NK-92 (cell line): ENCODE results near the gene BMAL1.
"Not testable (repeated sequence)": the region's sequence is repeated elsewhere in the genome, so short reads cannot be mapped to it uniquely, and the experiment has no call there.

Experiments used
- DNase-seq: peaks from one replicate; lab custom pipeline; 2025; ENCODE audit not compliant: unreplicated experiment; lab: John Stamatoyannopoulos, UW

The BMAL1 gene

DNA sequence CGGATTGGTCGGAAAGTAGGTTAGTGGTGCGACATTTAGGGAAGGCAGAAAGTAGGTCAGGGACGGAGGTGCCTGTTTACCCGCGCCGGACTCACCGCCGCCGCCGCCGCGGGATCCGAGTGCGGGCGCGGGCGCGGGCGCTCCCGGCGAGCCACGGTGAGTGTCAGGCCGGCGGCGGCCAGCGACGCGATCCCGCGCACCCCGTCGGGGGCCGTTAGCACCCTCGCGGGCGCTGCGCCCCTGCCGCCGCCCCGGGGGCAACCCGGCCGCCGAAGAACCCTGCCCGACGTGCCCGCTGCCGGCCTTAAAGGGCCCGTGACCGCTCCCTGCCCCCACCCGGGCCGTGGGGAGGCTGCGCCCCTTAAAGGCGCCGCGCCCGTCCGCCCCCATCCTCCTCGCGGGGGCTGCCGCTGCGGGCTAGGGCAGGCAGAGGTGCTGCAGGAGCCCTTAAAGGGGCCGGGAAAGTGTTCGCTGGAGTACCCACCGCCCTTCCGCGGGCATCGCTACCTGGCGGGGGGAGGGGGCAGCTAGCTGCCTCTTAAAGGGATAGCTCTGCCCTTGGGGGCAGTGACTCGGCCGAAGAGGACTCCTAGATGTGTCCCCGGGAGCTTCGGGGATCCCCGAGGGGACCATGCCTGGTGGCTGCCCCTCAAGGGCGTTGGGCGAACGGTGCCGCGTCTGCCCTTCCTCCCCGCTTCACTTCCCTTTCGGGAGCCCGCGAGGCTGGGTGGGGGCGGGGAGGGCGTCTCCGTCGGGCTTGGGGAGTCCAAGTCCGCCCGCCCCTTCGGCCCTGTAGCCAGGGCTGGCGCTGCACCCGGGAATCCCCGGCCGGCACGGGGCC lies at the start of gene BMAL1:
Gene BMAL1 (plus strand): TSS at position 23 of the 841 bp plus-strand sequence. CDS start 76,519 bp downstream, outside the sequence.
- DNase-seq, result no peak

DNA sequence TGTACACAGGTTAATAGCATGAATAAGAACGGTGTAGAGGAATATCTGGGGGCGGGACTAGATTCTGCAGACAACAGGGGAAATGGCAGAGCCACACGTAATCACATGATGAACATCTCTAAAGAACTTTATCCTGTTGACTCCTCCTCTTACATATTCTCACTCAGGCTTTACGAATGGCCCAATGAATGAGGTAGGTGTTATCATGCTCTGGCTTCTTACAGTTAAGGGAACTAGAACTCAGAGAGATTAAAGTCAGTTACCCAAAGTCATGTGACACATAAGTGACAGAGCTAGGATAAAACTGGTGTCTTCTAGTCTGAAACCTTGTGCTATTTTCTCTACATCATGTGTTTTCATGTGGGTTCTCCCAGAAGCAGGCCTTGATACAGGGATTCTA lies 49.0 kb upstream of the BMAL1 start:
- no peak for DNase-seq

DNA sequence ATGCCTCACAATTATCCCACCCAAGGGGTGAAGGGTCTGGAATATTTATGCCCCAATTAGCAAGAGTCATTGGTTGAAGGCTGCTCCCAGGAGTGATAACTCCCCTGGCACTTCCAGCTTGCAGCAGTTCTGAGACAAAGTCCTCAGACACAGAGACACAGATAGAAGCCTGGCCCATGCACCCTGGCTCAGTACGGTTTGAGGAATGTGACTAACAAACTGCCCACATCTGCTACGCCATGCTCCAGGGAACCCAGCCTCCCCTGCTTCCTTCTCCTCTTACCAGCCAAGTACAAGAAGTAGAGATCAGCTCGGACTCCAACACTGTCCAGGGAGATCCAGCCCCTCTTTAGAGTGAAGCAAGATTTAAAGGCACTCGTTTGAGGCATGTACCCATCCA lies 48.5 kb upstream of the BMAL1 start:
- DNase-seq, result no peak

DNA sequence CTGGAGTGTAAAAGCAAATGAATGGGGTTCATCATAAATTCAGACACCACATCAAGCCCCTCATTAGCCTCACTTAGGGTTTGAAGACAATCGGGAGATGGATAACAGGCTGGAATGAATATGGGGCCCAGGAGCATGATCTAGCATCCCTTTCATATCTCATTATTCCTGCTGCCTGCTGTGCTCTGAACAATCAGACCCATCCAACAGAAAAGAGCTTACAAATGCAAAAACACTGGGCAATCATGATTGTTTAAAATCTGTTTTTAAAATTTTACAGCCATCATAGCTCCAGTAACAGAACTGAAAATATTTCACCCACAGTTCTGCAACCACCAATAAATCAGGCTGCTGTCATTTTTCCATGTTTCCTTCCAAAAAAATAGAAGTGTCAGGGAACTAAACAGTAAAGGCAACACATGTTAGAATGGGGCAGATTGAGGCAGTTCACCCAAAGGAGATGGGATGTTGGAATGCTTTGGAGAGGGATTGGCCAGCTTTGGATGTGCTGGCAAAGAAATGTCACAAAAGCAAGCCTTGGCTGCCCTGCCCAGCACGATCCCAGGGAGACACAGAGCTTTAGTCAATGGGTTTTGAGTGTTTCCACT lies 47.8 kb upstream of the BMAL1 start:
- no peak for DNase-seq

DNA sequence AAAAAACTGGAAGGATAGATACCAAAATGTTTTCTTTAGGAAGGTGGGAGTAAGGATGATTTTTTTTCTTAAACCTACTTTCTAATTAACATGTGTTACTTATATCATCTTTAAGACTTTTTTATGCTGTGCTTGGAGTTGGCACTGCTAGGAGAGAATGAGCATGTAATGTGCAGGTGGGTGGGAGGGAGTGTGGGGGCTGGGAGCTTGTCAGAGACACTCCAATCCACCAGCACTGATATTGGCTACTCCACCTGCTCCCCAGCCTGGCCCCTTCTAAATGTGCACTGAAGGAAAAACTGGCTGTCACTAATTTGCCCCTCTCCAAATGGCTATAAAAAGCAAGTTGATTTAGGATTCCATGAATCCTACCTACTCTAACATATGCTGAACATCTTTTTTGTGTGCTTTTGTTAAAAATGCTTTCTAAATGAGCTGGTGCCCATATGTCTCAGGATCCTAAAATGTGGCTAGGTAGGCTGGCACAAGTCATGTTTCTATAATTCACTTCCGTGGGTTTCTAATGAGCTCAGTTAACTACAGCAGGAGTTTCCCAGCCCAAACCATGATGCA lies 44.3 kb upstream of the BMAL1 start:
- no peak for DNase-seq

DNA sequence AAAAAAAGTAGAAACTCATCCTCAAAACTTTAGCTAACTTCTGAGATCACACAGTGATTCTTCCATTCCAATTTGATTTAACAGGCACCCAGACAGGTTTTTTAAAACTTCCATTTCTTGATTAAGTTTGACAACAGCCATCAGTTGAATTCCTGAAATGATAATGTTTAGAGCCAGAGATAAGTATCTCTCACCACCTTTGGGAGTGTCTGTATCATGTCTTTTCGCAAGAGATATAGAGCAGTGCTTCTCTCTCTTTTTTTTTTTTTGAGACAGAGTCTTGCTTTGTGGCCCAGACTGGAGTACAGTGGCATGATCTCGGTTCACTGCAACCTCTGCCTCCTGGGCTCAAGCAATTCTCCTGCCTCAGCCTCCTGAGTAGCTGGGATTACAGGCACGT lies 41.7 kb upstream of the BMAL1 start:
- DNase-seq, result no peak

DNA sequence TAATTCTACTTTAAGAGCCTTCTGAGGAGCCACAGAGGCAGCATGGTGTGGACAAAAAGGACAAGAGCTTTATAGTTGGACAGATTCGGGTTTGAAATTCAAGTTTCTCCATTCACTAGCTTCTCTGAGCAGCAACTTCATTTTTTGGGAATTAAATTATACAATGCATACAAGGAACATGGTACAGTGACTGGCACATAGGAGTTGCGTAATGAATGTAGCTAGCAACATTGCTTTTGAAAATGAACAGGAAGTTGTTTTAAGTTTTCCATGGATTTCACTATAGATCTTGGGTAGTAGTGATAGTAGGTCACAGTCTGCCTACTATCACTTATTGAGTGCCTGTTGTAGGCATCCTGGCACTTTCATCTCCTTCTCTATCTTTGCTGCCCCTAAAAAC lies 41.0 kb upstream of the BMAL1 start:
- DNase-seq, result no peak

DNA sequence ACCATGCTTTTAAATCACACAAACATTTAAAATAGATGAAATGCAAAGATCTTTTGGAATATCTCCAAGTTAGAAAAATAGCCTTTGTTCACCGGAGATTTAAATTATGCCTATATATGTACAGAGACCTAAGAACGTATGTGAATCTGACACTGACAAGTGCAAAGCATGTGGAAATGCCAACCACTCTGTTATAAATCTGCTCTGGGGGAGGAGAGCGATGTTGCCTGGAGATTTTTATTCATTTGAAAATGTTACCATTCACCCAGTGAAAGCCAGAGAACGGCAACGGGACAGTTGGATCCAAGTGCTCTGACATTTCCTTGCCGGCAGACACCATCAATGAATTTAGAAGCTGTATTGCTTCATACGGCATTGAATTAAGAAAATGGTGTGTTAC lies 39.8 kb upstream of the BMAL1 start:
- DNase-seq, result no peak

DNA sequence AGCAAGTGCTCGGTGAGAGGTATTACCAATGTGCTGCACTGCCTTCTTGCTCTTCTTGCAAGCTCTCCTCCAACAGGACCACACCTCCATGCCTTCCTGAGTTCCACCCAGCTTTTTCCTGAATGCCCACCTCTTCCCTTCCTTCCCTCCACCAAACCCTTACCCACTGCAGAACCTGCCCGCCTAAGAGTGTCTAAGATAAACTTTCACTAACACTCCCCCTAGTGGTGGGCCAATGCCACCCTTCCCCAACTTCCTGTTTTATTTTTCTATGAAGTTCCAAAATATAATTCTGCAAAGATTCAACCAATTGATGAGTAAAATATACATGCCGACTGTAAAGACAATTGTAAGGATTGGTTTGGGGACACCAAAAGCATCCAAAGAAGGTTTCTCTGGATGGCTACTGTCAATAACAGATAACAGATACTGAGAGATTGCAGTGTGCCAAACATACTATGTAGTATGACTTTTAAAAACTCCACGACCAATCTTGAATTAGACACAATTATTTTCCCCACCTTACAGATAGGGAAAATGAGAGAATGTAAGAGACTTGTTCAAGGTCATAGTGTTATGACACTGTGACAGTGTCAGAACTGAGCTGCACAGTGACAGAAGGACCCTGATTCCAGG lies 38.6 kb upstream of the BMAL1 start:
- DNase-seq, result no peak

DNA sequence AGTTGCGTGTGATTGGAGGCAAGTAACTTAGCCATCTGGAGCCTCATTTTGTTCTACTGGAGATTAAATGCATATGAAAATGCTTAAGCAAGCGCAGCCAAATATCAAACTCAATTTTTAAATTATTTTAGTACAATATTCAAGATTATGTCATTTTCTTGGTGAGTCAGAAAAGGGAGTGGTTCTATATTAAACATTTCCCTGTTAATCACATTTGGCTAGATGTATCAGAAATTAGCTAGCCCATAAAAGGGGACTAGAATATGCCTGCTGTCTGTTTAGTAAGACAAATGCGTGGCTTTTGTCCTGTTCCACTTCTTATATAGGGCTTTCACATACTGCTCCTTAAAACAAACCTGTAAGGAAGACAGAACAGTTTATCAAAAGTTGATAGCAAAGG lies 35.0 kb upstream of the BMAL1 start:
- no peak for DNase-seq

DNA sequence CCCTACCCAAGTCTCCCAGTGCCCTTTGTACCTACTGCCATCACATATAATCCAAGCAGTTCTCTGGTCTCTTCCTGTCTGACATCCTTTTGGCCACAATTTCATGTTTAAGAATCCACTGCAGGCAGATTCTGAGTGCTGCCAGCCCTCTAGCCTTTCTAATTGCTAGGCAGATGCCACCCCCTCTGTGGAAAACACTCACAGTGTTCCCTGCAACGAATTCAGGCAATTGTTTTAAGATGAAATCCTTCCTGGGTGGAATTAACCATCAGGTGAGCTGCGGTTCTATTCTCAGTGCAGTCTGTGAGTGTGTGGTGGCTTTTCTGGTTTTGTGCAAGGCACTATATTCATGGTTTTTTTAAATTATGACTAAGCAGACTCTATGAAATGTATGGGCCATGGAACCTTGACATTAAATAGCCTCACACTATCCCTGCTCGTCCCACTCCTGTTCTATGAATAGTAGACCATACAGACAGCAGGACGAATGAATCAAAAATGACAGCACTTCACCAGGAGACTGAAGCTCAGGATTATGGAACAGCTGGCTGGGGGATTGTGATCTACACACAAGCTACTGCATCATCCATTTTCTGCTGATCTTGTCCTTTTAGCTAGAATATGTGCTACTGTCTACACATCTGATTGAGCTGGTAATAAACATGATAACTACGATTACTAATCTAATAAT lies 29.8 kb upstream of the BMAL1 start:
- no peak for DNase-seq

DNA sequence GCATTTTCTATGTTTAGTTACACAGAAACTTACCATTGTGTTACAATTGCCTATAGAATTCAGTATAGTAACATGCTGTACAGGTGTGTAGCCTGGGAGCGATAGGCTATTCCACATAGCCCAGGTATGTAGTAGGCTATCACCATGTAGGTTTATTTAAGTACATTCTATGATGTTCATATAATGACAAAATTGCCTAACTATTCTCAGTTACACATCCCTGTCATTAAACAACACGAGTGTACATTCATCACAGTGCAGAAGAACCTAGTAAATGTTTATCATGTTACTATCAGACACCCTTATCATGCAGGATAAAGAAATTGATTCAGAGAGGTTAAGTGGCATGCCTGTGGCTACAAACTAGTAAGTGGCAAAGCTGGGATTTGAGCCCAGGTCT lies 28.4 kb upstream of the BMAL1 start:
- no peak for DNase-seq

DNA sequence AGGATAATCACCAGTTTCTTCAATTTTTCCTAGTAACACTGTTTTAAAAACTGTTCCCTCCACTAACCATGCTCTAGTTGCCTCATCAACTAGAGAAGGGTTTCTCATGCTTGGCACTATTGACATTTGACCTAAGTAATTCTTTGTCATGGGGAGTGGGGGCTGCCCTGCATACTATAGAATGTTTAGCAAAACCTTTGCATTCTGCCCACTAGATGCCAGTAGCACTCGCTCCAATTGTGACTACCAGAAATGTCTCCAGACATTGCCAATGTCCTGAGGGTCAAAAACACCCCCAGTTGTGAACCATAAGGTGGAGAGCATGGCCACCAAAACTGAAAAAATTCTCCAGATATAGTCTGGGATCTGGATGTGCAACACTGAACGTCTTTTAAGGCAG lies 27.6 kb upstream of the BMAL1 start:
- DNase-seq, result no peak

DNA sequence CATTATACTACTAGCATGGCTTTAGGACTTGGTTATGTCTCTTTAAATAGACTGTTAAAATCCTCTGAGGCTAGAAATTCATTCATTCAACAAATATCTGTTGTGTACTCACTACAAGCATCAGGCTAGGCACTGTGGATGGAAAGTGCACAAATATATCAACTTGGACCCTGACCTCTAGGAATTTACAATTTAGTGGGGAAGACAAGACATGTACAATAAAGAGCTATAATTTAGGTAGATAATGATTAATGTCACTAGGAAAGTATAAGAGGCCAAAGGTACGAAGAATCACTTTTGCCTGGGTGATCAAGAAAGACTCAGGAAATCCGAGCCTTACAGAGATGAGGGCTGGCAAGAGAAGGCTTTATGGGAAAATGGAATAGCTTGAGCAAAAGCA lies 25.6 kb upstream of the BMAL1 start:
- DNase-seq, result no peak

DNA sequence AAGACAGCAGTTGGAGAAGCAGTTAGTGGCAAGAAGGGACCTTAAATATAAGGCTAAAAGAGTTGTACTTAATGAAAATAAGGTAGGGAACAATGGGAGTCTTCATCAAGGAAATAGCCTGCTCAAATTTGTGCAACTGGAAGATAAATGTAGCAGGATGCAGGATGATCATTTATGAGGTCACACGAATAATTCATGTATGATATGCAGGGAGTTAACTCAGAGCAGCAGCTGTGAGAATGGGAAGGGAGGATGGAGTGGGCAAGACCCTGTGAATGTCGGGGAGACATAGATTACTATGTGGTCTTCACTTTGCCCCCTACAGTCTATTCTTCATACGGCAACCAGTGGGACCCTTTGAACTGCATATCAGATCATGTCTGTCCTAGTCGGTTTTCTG lies 25.2 kb upstream of the BMAL1 start:
- DNase-seq, result no peak

DNA sequence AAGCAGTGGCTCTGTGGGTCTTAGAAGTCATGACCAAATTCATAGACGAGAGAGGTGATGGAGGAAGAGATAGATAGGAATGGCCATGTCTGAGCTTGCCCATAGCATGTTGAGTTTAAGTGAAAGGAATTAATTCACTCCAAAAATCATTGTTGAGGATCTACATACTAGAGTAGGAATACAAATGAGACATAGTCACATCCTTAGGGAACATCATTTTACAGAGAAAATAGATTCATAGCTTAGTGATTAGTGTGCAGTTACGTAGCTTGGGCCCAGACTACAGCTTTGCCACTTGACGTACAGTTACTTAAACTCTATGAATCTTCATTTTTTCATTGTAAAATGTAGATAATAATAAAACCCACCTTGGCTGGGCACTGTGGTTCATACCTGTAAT lies 21.4 kb upstream of the BMAL1 start:
- no peak for DNase-seq

DNA sequence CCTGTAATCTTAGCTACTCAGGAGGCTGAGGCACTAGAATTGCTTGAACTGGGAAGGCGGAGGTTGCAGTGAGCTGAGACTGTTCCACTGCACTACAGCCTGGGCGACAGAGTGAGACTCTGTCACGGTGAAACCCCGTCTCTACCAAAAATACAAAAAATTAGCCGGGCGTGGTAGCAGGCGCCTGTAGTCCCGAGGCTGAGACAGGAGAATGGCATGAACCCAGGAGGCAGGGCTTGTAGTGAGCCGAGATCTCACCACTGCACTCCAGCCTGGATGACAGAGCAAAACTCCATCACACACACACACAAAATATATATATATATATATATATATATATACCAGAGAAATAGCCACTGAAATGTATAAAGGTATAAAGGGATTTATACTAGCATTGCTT lies 19.5 kb upstream of the BMAL1 start:
- not testable (repeated sequence) for DNase-seq

DNA sequence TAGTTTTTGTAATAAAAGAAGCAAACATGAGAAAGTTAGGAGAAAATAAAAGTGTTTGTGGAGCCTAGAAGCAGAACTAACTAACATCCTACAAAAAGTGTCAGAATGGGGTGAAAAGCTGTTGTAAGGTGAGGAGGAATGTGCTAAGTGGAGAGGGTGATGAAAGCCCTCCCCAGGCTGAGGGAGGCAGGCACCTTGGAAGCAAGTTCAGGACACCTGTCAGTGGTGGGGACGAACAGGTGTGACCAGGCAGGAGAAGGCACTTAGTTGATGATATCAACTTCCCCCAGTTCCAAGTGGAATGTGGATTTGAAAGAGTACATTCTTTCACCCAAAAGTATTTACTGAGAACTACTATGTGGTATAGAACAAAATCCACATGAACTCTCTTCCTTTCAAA lies 18.7 kb upstream of the BMAL1 start:
- no peak for DNase-seq

DNA sequence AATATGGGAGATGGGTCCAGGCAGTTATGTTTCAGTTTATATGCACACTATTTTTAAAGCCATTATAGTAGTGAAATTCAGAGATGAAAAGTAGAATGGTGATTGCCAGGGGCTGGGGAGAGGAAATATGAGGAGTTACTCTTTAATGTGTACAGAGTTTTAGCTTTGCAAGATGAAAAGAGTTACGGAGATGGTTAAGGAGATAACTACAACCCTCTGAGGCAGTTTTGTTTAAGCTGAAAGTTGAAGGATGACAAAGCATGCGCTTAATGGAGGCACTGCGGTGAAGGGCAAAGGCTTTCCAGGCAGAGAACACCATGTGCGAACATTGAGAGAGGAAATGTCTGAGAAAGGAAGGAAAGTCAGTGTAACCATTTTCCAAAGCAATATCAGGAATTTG lies 18.2 kb upstream of the BMAL1 start:
- no peak for DNase-seq

DNA sequence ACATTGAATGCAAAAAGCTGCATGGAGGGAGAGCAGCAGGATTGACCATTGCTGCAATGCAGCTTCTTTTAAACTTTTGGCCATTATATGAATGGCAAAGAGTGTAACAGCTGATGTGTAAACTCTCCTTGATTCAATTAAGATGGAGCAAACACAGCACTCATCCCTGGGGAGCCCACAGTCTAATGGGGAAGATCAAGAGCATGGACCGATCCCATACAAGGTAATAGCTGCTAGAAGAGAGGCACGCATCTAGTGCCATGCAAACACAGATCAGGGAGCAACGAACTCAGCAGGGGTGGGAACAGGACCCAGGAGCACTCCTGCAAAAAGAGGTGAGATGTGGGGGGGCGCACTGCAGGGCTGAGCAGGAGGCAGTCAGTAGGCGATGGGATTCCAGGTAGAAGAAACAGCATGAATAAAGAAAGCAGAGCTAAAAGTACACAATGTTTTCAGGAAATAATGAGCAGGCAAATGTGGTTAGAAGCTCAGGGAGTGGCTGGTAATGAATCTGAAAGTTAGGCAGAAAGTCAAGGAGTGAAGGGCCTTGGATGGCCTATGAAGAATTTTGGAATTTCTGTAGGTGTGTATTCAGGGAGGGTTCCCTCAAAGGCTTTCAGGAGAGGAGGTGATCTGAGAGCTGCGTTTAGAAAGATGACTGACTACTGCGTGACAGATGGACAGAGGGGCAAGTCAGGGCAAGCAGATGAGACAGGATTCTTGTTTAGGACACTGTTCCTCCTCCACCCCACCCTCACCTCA lies 17.2 kb upstream of the BMAL1 start:
- DNase-seq, result no peak
